Chondrocyte (in vitro differentiated cells): Measurements from ENCODE around the gene TCTN2. TPM values are rescaled to one million over a fixed set of nuclear protein-coding genes. Genes with fewer than 3 reads are reported as not detected.

Source experiments
- DNase-seq: peaks from one replicate; pipeline ENCODE4 v3.0.0; 2021; ENCODE audit warnings: mixed read lengths, low spot score
- H3K27ac Mint-ChIP-seq: one replicate; pipeline ENCODE4 v1.8.0; 2021; ENCODE audit warnings: mild to moderate bottlenecking, moderate library complexity, mixed read lengths; ENCODE audit not compliant: unreplicated experiment
- H3K27me3 Mint-ChIP-seq: 2 replicates; pipeline ENCODE4 v1.8.0; 2021; ENCODE audit warnings: low read depth, mixed read lengths
- H3K36me3 Mint-ChIP-seq: 2 replicates; pipeline ENCODE4 v1.8.0; 2021; ENCODE audit warnings: low read depth, mixed read lengths
- H3K4me1 Mint-ChIP-seq: 2 replicates; pipeline ENCODE4 v1.8.0; 2021; ENCODE audit warnings: low read depth, mild to moderate bottlenecking, mixed read lengths
- H3K4me3 Mint-ChIP-seq: one replicate; pipeline ENCODE4 v1.8.0; 2021; ENCODE audit warnings: mild to moderate bottlenecking, moderate library complexity, mixed read lengths; ENCODE audit not compliant: unreplicated experiment
- H3K9me3 Mint-ChIP-seq: 2 replicates; pipeline ENCODE4 v1.8.0; 2021; ENCODE audit warnings: low read depth, mixed read lengths
- long read RNA-seq: library from polyadenylated mRNA; stranded (forward); transcript quantifications from one replicate; pipeline ENCODE4 v2.0.0, GENCODE V29; 2021
- total RNA-seq: library from RNA; stranded (reverse); gene quantifications from 3 replicates; pipeline ENCODE4 v1.2.1, GENCODE V29; 2021
- TF ChIP-seq, protein P1 (sequence below): fragments of 200-600 bp; sonication (generic); IDR thresholded peaks from 2 replicates; pipeline ENCODE4 v1.5.0; 2021; ENCODE audit warnings: antibody characterized with exemption, mild to moderate bottlenecking, moderate library complexity

The TCTN2 gene
- 8.6 to 16.1 TPM (median 9.1 TPM) in 3 replicates for total RNA-seq
- long read RNA-seq, partial matches to known transcripts: 0 of 1 reads
- long read RNA-seq, other reads (novel, unspliced or antisense): 1 of 1 reads

DNA sequence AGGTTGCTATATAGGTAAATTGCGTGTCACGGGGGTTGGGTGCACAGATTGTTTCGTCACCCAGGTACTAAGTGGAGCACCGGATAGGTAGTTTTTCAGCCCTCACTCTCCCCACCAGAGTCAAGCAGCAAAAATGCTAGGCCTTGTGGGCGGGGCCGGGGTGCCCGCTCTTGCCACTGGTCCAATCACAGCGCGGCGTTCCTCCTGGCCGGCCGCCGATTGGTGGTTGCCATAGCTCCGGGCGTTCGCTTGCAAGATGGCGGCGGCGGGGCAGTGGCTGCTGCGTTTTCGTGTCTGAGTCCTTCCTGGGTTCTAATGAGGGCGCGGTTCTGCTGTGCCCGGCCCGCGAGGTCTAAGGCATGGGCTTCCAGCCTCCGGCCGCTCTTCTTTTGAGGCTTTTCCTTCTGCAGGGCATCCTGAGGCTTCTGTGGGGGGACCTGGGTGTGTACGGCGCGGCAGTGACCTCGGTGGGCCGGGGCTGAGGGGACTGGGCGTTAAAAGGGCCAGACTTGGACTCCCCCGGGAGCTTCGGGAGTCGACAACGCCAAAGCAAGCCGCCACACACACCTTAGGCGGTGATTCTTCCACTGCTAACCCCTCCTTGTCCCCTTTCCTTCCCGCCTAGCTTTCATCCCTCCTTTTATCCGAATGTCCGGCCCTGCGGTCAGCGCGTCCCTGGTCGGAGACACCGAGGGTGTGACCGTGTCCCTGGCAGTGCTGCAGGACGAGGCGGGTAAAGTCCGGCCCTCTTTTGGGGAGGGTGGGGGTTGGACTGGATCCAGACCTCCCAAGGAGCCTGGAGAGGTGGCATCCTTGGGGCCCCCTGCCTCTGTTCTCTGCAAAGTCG is at the start of gene TCTN2:
TSS of gene TCTN2 (plus strand) at position 232 of the 847 bp plus-strand sequence. CDS start at position 360, 128 bp downstream.
- Mint-ChIP-seq H3K4me1 (peaks cover 14% of the 10 kb centered on the region), H3K27ac (peak within 1 kb of the TSS; percentile 51), H3K27me3 (no peaks in the 10 kb centered on the region), H3K4me3 (peak within 1 kb of the TSS; percentile 91), H3K36me3 (peaks cover 10% of the 10 kb centered on the region), H3K9me3 (no peaks in the 10 kb centered on the region)
- TF ChIP-seq, protein P1, sequence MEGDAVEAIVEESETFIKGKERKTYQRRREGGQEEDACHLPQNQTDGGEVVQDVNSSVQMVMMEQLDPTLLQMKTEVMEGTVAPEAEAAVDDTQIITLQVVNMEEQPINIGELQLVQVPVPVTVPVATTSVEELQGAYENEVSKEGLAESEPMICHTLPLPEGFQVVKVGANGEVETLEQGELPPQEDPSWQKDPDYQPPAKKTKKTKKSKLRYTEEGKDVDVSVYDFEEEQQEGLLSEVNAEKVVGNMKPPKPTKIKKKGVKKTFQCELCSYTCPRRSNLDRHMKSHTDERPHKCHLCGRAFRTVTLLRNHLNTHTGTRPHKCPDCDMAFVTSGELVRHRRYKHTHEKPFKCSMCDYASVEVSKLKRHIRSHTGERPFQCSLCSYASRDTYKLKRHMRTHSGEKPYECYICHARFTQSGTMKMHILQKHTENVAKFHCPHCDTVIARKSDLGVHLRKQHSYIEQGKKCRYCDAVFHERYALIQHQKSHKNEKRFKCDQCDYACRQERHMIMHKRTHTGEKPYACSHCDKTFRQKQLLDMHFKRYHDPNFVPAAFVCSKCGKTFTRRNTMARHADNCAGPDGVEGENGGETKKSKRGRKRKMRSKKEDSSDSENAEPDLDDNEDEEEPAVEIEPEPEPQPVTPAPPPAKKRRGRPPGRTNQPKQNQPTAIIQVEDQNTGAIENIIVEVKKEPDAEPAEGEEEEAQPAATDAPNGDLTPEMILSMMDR: no peak
- peak; percentile 97 for DNase-seq

- no peak for DNase-seq
- no peak overlapping the region for H3K4me3 Mint-ChIP-seq
- H3K4me1 Mint-ChIP-seq: peaks cover 6% of the 10 kb centered on the region
- H3K27ac Mint-ChIP-seq: peak overlapping the region; percentile 5
- no peaks in the 10 kb centered on the region for H3K27me3 Mint-ChIP-seq
- peaks cover 43% of the 10 kb centered on the region for H3K36me3 Mint-ChIP-seq
- TF ChIP-seq, protein P1: no peak
- H3K9me3 Mint-ChIP-seq: no peaks in the 10 kb centered on the region
Observed at GRCh38 chr12:123621619-123622530, 49.0 kb upstream of the TCTN2 start.

DNA sequence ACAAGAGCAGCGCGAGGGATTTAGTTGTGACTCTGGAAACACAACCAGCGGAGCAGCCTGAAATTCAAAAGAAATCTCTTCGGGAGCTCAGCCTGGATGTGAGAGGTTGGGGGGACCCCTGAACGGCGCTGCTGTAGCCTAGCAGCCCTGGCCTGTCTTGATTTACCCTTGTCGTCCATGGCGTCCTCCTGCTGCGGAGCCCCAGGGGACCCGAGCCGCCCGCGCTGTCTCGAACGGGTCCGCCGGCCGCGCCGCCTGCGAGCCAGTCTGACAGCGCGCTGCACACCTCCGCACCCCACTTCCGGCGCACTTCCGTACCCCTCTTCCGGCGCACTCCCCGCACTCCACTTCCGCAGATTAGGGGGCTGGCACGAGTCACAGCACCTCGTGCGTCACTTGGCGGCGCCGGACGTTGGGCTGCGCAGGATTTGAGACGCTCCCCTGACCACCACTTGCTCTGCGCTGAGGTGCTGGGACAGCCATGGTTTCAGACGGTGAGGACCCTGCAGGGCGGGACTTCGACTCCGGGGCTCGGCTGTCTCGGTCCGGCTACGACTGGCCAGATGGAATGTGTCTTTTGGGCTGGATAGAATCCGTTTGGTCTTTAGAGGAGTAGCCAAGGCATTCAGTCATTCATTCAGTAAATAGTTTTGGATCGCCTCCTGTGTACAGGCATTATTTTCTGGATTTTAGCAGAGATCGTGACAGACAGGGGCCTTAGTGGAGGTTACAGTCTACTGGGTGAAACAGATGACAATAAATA is 37.4 kb upstream of the TCTN2 start, which contains the start of the genes EIF2B1 and GTF2H3:
TSS of gene EIF2B1 (minus strand) at position 308 of the 763 bp plus-strand sequence. CDS start at position 179, 129 bp downstream.
TSS of gene GTF2H3 (plus strand) at position 451 of the 763 bp plus-strand sequence. CDS start at position 482, 31 bp downstream.
- DNase-seq: peak; percentile 98
- peaks cover 11% of the 10 kb centered on the region for H3K36me3 Mint-ChIP-seq
- H3K27ac Mint-ChIP-seq: peak within 1 kb of the TSS; percentile 96
- TF ChIP-seq, protein P1: no peak
- H3K27me3 Mint-ChIP-seq: no peaks in the 10 kb centered on the region
- peaks cover 21% of the 10 kb centered on the region for H3K4me1 Mint-ChIP-seq
- H3K9me3 Mint-ChIP-seq: no peaks in the 10 kb centered on the region
- peak within 1 kb of the TSS; percentile 98 for H3K4me3 Mint-ChIP-seq

DNA sequence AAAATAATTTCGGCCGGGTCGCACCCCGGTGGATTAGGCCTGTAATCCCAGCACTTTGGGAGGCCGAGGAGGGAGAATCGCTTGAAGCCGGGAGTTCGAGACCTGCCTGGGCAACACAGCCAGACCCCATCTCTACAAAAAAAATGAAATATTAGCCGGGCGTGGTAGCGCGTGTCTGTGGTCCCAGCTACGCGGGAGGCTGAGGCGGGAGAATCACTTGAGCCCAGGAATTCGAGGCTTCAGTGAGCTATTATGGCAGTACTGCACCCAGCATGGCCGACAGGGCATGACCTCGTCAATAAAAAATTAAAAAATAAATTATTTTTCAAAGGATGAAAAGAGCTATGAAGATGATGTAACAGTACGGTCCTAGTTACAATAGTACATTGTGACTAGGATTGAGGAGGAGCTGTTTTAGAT is 36.8 kb upstream of the TCTN2 start:
- H3K27me3 Mint-ChIP-seq: no peaks in the 10 kb centered on the region
- no peaks in the 10 kb centered on the region for H3K9me3 Mint-ChIP-seq

More for the DNA sequence above, 36.8 kb upstream of the TCTN2 start:
- no peak for DNase-seq
- H3K4me1 Mint-ChIP-seq: peaks cover 21% of the 10 kb centered on the region
- peak overlapping the region; percentile 98 for H3K4me3 Mint-ChIP-seq
- TF ChIP-seq, protein P1: no peak
- peak overlapping the region; percentile 96 for H3K27ac Mint-ChIP-seq
- peaks cover 9% of the 10 kb centered on the region for H3K36me3 Mint-ChIP-seq
